IPS DF 4.7 (cell line): Measurements from ENCODE around the gene CDK5.
"Not testable (repeated sequence)": the region's sequence is repeated elsewhere in the genome, so short reads cannot be mapped to it uniquely, and the experiment has no call there.

Experiments
- DNase-seq: peaks from one replicate; pipeline ENCODE4 v3.0.0-alpha.2; 2013; ENCODE audit warnings: low spot score; ENCODE audit errors: extremely low read depth

Gene CDK5

GRCh38 chr7:151017370-151017952 lies 40.2 kb downstream of the CDK5 start:
- DNase-seq: no peak

DNA sequence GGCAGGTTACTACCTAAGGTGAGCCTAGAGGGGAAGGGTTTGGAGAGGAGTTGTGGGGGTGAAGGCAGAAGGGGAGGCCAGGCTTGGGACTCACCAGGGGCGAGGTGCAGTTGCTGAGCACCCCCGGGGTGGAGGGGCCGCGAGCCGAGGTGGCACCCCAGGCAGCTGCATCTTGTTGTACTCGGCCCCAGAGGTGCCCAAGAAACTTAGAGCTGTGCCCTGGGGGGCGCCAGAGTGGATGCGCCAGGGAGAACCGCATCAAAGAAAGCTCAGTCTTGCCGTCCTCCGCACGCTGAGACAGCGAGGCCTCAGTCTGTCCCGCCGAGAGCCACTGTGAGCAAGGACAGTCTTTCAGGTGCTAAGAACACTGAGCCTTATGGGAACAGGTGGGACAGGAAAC lies 40.8 kb downstream of the CDK5 start:
- no peak for DNase-seq

DNA sequence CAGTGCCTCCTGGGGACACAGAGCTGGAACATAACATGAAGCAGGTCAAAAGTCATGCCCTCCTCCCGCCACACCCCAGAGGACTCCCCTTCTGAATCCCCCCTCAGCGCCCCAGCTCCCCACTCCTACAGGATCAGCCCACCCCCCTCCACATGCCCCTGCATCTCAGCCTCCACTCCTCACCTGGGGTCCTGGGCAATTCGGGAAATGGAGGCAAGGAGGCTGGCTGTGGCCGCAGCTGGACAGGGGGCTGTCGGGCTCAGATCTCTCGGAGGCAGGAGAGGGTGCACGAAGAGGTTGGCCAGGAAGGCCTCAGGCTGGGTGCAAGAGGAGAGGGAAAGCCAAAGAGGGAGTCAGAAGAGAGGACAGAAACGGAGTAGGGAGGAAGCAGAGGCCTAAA lies 41.2 kb downstream of the CDK5 start:
- DNase-seq: no peak

DNA sequence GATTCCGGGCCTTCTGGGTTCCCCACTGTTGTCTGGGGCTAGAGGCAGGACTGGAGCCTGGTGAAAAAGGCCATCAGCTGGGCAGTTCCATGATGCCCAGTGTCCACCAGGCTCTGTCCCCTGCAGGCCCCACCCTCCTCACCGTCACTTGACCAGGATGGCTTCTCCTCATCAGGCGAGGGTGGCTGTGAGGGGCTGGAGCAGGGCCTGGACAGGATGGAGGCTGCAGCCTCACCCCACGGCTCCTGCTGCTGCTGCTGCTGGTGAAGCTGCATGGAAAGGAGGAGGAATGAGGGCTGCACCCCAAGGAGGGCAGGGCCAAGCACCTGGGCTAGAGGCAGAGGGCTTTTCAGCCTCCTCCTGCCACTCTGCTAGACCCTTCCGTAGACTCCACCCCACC lies 41.7 kb downstream of the CDK5 start:
- no peak for DNase-seq

- DNase-seq: no peak
Observed at GRCh38 chr7:151014950-151015349, 42.7 kb downstream of the CDK5 start.

DNA sequence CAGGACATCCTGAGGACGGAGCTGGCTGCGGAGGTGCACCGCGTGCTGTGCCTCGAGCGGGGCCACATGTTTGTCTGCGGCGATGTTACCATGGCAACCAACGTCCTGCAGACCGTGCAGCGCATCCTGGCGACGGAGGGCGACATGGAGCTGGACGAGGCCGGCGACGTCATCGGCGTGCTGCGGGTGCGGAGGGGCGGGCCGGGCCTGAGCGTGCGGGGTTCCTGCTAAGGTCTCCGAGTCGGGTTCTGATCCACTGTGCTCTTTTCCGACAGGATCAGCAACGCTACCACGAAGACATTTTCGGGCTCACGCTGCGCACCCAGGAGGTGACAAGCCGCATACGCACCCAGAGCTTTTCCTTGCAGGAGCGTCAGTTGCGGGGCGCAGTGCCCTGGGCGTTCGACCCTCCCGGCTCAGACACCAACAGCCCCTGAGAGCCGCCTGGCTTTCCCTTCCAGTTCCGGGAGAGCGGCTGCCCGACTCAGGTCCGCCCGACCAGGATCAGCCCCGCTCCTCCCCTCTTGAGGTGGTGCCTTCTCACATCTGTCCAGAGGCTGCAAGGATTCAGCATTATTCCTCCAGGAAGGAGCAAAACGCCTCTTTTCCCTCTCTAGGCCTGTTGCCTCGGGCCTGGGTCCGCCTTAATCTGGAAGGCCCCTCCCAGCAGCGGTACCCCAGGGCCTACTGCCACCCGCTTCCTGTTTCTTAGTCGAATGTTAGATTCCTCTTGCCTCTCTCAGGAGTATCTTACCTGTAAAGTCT lies 43.8 kb downstream of the CDK5 start:
- no peak for DNase-seq

DNA sequence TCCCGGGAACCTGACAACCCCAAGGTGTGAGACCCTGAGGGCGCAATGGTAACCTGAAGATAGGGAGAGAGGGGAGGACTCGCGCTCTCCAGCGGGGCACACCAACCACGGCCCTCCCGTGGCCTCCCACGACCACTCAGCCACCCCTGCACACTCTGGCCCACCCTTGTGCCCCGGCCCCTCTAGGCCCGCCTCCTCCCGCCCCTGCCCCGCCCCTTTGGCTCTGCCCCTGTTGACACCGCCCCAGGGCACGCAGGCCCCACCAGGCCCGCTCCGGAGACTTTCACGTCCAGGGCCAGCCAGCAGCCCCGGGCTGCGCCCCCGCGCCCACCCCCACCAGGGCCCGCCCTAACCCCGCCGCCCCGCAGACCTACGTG lies 44.4 kb downstream of the CDK5 start:
- DNase-seq: no peak

- no peak for DNase-seq
Observed at GRCh38 chr7:151012911-151013347, 44.8 kb downstream of the CDK5 start.

DNA sequence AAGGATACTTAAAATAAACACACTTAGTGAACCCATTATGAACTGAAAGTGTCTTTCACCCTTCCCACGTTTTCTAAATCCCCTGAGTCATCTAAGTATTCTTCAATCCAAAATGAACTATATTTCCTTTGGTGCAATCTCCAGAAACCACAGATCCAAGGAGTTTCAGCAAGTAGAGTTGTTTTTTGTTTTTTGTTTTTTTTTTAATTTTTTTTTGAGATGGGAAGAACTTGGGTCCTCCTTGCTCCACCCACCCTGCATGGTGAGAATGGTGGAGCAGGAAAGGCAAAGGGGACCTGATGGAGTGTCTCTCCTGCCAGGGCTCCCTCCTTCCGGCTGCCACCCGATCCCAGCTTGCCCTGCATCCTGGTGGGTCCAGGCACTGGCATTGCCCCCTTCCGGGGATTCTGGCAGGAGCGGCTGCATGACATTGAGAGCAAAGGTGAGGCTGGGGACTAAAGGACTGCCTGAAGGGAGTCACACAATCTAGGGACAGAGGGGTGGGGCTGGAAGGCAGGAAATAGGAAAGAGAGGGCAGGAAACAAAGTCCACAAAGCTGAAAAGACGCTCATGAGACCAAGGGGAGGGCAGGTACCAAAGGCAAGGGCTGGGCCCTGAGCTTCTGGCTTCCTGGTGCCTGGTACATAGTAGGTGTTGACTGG lies 45.5 kb downstream of the CDK5 start:
- DNase-seq: no peak

DNA sequence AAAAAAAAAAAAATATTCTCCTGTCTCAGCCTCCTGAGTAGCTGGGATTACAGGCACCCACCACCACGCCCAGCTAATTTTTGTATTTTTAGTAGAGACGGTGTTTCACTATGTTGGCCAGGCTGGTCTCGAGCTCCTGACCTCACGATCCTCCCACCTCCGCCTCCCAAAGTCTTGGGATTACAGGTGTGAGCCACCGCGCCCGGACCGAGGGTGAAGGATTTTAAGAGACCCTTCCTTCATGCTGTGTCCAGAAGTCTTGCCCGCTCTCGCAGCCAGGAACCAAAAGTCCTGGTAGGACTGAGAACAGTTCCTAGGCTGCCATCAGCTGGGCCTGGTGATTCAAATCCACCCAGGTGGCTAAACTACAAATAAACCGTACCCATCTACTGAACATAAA lies 46.1 kb downstream of the CDK5 start:
- DNase-seq: not testable (repeated sequence)

GRCh38 chr7:151011097-151011409 lies 46.6 kb downstream of the CDK5 start:
- DNase-seq: no peak

- DNase-seq: no peak
Observed at GRCh38 chr7:151010307-151011096, 47.2 kb downstream of the CDK5 start.

DNA sequence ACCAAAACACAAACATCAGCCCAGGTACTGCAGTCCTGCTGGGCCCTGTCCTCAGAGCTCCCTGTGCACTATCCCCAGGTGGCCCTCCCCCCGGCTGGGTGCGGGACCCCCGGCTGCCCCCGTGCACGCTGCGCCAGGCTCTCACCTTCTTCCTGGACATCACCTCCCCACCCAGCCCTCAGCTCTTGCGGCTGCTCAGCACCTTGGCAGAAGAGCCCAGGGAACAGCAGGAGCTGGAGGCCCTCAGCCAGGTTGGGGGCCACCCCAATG lies 47.7 kb downstream of the CDK5 start:
- DNase-seq: no peak

GRCh38 chr7:151009327-151010036 lies 48.2 kb downstream of the CDK5 start:
- DNase-seq: no peak

DNA sequence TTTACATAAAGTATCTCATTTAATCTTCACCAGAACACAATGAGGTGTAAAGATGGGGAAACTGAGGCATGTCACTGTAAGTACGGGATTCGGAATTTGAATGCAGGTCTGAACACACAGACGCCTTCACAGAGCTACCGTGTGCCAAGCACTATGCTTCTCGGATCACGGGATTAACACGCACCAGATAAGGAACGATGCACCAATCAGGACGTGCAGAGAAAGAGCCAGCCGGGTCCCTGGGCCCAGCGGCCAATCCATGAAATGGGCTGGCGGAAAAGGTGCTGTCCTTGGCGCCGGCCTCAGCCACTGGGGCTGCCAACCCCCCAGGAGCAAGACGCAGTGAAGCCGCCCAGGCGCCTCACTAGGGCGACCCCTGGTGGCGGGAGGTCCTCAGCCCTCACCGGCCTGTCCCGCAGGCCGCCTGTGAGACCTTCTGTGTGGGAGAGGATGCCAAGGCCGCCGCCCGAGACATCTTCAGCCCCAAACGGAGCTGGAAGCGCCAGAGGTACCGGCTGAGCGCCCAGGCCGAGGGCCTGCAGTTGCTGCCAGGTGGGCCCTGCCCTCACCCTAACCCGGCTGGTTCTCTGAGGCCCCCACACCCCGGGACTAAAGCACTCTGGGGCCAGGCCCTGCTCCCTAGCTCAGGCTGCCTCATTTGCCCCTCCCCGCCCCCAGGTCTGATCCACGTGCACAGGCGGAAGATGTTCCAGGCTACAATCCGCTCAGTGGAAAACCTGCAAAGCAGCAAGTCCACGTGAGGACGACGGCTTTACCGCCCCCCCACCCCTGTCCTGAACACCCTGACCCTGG lies 49.0 kb downstream of the CDK5 start:
- no peak for DNase-seq

DNA sequence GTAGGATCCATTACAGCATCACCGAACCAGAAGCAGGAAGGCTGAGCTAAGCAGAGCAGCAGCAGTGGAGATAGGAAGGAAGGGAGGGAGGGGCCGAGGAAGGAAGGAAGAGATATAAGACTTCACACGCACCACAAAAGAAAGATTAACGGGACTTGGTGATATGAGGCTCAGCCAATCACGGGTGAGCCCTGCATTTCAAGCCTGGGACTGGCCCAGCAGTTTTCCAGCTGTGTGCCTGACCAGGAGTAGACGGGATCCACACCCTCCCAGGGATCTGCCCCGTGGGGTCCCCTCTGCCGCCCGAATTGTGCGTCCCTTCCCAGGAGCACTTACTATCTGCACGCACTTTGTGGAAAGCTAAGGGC lies 49.6 kb downstream of the CDK5 start:
- no peak for DNase-seq

GRCh38 chr7:151007469-151007898 lies 50.2 kb downstream of the CDK5 start:
- no peak for DNase-seq

DNA sequence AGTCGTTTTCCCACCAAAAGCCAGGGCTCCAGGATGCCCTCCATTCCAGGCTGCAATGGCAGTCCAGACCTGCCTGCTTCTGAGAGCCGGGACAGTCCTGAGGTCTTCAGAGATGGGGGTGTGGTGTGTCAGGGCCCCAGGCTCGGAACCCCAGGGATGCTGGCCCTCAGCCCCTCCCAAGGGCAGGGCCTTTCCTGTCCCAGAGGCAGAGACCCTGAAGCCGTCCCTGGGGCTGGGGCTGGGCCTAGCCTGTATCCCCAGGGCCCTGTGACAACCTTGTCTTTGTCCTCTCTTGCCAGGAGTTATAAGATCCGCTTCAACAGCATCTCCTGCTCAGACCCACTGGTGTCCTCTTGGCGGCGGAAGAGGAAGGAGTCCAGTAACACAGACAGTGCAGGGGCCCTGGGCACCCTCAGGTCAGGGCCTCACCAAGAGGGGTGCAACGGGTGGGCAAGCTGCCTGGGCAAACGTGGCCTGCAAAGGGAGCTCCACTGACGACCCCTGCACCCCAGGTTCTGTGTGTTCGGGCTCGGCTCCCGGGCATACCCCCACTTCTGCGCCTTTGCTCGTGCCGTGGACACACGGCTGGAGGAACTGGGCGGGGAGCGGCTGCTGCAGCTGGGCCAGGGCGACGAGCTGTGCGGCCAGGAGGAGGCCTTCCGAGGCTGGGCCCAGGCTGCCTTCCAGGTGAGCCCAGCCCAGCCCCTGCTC lies 51.0 kb downstream of the CDK5 start:
- DNase-seq: no peak

DNA sequence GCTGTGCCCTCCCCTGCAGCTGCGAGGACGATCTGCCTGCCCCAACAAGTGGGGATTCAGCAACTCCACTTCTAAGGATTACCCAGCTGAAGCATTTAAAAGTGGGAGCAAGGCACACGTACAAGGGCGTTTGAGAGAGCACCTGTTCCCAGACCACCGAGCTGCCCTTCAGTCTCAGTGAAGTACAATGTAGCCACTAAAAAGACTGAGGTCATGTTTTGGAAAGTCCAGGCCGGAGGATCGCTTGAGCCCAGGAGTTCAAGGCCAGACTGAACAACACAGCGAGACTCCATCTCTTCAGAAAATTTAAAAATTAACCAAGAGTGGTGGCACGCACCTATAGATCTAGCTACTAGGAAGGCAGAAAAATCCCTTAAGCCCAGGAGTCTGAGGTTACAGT lies 52.1 kb downstream of the CDK5 start:
- DNase-seq: no peak
